ENCODE results near the gene EEF2K.

The EEF2K gene

GRCh38 chr16:22232277-22233036, 26.4 kb downstream of the EEF2K start:
- ChIA-PET POLR2A (no interaction called here), CTCF (interaction anchor here (1.4 to 2.1 kb wide), 2 partner anchors 25 to 68 kb away, joined by 4 to 7 read pairs; no protein-coding TSS in a partner anchor)
- no peak for DNase-seq (ENCODE audit: low read depth, low spot score)
- TF ChIP-seq, protein P1, sequence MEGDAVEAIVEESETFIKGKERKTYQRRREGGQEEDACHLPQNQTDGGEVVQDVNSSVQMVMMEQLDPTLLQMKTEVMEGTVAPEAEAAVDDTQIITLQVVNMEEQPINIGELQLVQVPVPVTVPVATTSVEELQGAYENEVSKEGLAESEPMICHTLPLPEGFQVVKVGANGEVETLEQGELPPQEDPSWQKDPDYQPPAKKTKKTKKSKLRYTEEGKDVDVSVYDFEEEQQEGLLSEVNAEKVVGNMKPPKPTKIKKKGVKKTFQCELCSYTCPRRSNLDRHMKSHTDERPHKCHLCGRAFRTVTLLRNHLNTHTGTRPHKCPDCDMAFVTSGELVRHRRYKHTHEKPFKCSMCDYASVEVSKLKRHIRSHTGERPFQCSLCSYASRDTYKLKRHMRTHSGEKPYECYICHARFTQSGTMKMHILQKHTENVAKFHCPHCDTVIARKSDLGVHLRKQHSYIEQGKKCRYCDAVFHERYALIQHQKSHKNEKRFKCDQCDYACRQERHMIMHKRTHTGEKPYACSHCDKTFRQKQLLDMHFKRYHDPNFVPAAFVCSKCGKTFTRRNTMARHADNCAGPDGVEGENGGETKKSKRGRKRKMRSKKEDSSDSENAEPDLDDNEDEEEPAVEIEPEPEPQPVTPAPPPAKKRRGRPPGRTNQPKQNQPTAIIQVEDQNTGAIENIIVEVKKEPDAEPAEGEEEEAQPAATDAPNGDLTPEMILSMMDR (IDR thresholded peaks at IDR 0.05; ENCODE audit: insufficient read depth, low read length, missing control alignments) = no peak
- no peak overlapping the region for H3K4me3 ChIP-seq (ENCODE audit: low read depth, low read length)

DNA sequence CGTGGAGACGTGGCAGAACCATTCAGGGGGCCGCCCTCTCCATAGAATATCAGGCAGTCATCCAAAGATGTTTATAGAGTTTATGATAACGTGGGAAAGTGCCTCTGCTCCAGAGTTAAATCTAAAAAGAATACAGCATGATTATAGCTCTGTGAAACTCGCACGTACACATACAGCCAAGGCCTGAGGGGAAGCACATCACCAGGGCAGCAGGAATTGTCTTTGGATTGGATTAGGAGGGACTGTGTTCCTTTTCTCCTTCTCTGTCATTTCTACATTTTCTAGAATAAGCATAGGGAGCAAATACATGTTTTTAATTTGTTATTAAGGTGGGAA, 26.9 kb downstream of the EEF2K start:
- H3K4me3 ChIP-seq (ENCODE audit: low read depth, low read length) = no peak overlapping the region
- CTCF ChIA-PET = interaction anchor here (2.1 kb wide), 1 partner anchor 25 kb away, joined by 7 read pairs; no protein-coding TSS in a partner anchor
- TF ChIP-seq, protein P1 (IDR thresholded peaks at IDR 0.05; ENCODE audit: insufficient read depth, low read length, missing control alignments) = no peak
- POLR2A ChIA-PET = no interaction called here
- DNase-seq (ENCODE audit: low read depth, low spot score) = no peak

GRCh38 chr16:22235839-22236745, 30.0 kb downstream of the EEF2K start:
- TF ChIP-seq, protein P1 (IDR thresholded peaks at IDR 0.05; ENCODE audit: insufficient read depth, low read length, missing control alignments) = no peak
- CTCF ChIA-PET = no interaction called here
- H3K4me3 ChIP-seq (ENCODE audit: low read depth, low read length) = no peak overlapping the region
- POLR2A ChIA-PET = no interaction called here
- no peak for DNase-seq (ENCODE audit: low read depth, low spot score)

DNA sequence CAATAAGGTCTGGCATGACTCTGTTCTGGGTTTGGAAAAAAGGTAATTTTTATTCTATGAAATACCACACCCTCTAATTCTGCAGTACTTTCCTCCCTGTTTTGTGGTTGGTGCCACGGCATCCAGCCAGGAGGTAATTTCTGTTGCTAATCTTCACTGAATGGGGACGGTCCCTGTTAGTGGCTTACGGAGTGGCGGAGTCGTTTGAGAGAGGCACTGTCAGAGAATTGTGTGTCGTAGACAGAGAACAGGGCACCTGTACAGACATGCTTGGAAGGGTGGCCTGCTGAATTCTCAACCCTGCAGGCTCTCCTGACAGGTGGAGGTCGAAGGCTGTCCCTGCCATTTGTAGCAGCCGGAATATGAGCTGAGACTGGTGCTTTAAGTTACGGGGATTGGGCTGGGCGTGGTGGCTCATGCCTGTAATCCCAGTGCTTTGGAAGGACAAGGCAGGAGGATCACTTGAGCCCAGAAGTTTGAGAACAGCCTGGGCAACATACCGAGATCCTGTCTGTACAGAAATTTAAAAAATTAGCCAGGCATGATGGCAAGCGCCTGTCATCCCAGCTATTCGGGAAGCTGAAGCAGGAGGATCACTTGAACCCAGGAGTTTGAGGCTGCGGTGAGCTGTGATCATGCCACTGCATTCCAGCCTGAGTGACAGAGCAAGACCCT, 33.2 kb downstream of the EEF2K start:
- no peak for DNase-seq (ENCODE audit: low read depth, low spot score)
- ChIA-PET CTCF (interaction anchor here (1.3 kb wide), 1 partner anchor 30 kb away, joined by 3 read pairs; no protein-coding TSS in a partner anchor), POLR2A (no interaction called here)
- TF ChIP-seq, protein P1 (IDR thresholded peaks at IDR 0.05; ENCODE audit: insufficient read depth, low read length, missing control alignments) = no peak
- no peak overlapping the region for H3K4me3 ChIP-seq (ENCODE audit: low read depth, low read length)

- H3K4me3 ChIP-seq (ENCODE audit: low read depth, low read length) = no peak overlapping the region
- TF ChIP-seq, protein P1 (IDR thresholded peaks at IDR 0.05; ENCODE audit: insufficient read depth, low read length, missing control alignments) = no peak
- POLR2A ChIA-PET = no interaction called here
- DNase-seq (ENCODE audit: low read depth, low spot score) = no peak
- CTCF ChIA-PET = interaction anchor here (1.3 kb wide), 1 partner anchor 30 kb away, joined by 3 read pairs; no protein-coding TSS in a partner anchor
These were observed 34.1 kb downstream of the EEF2K start for GRCh38 chr16:22240023-22240710.

All from AG04449 (cell line).